Stimulated activated CD4-positive, alpha-beta T cell treated with anti-CD3 and anti-CD28 coated beads, TNF-alpha, amount 100 ng/mL, for 4 hours (primary cell): ENCODE data around the gene MYO1B.

Experiments
- DNase-seq, 3 experiments: peaks; one replicate each; pipeline ENCODE4 v3.0.0-alpha.2; 2020; ENCODE audit warnings: low read depth in 3 of 3

MYO1B gene

DNA sequence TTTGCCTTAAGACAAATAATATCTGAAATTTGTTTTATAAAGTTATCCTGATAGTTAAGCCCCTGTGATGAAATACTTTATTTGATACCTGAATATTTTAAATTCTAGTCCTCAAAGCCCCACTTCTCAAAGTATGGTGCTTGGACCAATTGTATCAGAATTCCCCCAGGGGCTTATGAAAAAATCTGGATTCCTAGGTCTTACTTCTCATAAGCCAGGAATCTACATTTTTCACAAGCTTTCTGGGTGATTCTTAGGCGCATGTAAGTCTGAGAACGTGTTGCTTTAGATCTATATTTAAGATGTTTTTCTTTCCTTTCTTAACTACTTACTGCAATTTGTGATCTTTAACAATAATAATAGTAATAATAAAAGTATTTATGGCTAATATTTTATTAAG, 53.1 kb downstream of the MYO1B start:
- DNase-seq = no peak

DNA sequence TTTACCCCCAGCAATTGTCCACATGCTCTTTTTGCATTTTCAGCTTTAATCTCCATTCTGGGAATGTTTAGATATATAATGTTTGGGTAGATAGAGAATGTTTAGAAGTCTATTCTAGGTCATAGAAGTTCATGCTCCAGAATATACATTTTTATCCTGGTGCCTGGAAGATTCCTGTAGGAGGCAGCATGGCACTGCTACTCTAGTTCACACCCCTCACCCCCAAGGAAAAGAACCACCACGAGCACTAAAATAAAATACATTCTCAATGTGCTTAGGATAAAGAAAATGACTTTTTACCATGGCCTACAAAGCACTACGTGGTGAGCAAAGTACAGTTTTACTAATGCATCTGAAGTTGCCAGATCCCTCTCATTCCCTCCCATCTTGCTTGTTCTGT, 53.8 kb downstream of the MYO1B start:
- DNase-seq = no peak

DNA sequence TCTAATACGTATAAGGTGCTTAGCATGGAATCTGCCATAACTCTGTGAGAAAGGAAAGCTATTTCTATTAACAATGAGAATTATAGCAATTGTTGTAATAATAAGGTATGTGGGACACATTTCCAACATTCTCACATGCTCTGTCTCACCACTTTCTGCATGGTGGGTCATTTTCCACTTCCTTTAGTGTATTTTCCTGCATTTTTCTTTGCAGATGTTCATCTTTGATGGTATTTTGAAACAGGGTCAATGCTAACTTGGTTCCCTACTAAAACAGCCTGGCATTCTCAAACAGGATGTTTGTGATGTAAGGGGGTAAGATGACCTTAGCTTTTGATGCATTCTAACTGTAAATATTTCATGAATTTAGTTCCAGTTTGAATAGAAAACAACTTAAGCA, 54.7 kb downstream of the MYO1B start:
- DNase-seq = no peak

DNA sequence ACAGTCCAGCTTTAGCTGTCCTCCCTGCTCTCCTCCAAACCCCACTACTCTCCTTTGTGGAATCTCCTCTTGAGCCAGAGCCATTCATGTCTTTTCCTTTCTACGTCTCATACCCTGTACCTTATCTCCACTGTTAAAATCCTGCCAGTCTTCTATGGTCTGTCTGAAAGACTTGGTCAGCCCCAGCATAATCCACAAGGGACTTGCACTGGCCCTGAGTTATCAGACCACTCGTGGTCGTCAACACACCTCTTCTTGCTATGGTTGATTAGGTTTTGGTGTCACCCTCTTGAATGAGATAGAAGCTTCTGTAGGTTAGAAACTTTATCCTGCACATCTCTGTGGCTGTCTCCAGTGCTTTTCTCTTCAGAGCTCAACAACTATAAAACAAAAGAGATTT, 56.8 kb downstream of the MYO1B start:
- DNase-seq = no peak

DNA sequence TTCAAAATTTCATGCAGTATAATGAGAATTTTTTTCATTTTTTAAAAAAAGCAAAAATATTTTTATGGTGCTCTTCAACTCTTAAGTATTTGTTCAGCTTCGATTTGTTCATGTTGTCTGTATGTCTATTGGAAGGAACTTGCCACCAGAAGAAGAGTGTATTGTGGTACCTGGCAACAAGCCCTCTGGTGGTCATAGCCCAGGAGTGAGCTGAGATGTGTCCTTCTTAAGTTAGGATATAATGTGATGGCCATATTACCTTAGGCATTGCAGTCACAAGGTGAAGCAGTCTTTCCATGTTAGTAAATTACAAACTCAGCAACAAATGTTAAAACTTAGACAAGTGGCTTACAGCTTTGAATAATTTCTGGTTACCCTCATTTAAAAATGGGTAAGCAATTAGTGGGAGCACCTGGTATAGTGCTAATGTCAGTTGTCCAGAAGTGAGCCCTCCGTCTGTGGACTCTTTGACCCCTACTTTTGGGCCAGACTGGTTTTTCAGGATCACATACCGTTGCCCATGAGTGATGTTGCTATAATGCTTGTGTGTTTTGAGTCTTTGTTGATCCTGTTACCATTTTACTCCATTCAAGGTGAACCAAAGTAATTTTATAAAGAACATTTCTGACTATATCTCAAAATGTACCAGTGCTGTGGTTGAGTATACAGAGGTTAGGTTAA, 57.4 kb downstream of the MYO1B start:
- DNase-seq = no peak

DNA sequence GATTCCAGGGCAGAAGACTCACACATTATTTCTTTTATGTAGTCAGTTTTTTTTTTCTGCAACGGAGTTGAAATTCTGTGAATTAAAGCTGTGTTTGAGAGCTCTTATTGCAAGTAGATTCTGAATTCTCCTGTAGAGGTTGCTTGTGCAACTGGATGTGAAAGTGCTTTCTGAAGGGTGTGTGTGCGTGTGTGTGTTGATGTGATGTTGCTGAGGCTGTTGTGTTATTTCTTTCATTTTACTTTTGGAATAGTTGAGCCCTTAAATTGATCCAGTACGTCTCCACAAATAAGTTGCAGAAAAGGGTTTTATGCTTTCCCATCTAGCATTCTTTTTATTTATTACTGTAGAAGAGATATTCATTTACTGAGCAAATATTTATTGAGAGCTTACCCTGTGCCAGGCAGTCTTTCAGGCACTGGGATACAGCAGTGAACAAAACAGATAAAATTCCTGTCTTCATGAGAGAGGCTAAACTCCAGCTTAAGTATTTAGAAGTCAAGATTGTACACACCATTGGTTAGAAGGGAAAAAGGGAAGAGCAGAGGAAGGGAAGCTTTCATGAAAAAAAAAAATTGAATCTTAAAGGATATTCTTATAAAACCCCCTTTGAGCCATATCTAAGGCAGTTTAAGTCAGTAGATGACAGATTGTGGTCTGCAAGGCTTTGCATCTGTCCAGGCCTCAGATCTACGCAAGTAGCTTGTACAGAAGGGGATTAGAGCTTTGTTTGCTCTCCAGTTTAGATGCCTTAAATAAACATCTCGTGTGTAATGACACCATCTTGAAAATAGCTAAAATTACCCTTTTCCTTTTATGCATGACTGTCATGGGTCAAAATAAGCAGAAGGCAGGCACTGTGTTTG, 58.2 kb downstream of the MYO1B start:
- no peak for DNase-seq

DNA sequence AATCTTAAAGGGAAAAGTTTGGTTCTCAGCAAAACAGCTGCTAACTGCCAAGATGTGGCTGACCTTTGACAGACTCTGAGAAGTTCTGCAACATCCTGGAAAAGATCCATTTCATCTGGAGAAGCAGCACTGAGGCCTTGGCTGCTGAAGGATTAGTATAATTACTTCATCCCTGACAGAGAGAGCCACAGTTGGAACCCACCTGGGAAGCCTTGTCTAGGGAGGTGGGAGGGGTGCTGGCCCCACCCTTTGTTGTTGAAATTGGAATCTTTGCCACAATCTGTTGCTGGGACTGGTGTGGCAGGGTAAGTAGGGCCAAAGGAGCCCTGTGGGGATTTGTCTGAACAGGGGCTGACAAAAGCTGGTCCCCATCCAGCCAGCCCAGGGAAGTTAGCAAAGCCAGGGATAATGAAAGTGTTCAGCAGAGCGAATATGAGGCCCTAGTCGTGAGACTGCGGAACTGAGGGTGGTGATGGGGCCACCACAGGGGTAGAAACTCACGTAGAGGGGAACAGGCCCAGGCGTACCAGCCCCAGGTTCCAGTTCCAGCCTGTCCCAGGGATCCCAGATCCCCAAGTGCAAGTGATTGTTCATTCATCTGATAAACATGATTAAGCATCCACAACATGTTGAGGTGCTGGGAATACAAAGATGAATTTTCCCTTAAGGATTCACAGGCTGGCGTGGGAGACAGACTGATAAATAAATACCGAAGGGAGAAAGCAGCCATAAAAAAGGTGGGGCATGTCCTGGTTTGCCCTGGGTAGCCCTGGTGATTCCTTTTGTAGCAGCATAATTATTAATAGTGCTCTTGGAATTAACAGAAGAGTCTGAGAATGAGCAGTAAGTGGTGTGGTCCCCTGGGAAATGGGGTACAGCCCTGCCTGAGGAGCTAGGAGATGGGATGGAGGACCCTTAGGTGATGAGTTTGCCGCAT, 60.0 kb downstream of the MYO1B start:
- no peak for DNase-seq

DNA sequence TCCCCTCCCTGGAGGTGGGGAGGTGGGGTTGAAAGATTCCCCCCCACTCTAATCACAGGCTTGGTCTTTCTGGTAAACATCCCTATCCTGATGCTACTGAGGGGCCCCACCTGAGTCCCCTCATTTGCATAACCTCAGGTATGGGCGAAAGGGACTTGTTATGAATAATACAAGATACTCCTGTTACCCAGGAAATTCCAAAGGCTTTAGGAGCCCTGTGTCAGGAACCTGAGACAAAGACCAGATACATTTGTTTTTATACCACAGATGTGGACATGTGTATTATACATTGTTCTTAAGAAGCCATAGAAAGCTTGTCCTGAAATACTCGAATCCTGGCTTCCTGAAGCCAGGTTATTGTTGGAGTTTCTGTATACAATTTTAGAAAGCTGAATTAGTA, 62.8 kb downstream of the MYO1B start:
- no peak for DNase-seq

DNA sequence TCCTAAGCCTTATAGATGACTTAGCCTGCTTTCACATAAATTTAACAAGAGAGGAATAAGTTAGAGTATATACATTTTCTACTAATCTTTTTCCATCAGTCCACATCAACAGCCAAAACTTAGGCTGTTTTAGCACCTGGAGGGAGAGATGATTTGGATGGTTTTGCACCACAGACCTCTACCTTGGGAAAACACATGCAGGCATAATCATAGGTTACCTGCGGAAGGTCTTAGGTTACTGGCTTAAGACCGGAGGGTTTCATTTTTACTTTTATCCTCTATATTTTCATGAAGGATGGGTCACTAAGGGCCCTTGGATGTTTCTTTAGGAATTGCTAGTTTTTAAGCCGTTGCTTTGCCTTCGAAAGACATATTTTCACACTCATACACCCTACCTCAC, 66.0 kb downstream of the MYO1B start:
- no peak for DNase-seq

DNA sequence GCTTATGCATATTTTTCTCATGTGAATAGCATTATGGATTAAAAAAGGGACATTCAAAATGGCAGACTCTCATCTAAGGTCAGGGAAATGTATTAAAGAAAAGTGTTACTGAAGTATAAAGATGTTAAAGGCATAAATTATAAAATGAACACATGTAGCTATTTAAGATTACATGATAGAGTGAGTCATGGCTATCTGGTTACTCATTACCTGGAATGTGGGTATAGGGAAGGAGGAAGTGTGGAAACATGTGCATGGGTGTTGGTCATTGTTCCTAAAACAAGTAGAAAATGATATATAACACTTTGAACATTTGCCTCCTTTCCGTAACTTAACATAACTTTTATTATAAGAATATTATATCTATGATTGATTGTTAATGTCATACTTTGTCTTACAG, 66.4 kb downstream of the MYO1B start:
- DNase-seq = no peak

DNA sequence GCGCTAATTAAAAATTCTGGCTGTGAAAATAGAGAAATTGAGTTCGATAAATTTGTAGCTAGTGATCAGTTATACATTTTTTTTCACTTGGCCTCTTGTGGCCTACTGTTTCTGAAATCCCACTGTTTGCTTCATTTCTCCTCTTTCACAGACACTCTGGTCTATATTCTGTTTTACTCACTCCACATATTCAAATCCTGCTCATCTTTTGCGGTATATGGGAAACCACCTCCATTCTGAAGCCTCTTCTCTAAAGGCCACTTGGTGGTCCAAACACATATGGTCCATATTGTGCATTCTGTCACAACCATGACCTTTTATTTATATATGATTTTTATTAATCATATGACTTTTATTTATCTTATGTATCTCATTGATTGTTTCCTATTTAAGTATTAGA, 67.0 kb downstream of the MYO1B start:
- DNase-seq = no peak

DNA sequence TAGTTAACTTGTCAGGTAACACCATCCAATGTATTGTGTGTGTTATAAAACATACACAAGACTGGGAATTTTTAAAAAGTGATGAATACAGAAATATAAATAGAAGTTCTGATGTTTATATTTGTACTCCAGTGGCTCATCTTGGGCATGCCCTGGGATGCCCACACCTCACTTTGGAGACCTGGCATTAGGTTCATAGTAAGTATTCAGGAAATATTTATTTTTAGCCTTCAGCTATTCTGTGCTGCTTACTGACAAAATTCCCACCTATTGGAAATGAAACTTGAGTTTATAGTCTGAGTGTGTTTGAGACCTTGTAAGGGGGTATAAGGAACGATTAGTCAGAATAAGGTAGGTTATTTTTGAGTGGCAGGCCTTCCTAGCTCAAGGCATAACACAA, 67.5 kb downstream of the MYO1B start:
- no peak for DNase-seq

DNA sequence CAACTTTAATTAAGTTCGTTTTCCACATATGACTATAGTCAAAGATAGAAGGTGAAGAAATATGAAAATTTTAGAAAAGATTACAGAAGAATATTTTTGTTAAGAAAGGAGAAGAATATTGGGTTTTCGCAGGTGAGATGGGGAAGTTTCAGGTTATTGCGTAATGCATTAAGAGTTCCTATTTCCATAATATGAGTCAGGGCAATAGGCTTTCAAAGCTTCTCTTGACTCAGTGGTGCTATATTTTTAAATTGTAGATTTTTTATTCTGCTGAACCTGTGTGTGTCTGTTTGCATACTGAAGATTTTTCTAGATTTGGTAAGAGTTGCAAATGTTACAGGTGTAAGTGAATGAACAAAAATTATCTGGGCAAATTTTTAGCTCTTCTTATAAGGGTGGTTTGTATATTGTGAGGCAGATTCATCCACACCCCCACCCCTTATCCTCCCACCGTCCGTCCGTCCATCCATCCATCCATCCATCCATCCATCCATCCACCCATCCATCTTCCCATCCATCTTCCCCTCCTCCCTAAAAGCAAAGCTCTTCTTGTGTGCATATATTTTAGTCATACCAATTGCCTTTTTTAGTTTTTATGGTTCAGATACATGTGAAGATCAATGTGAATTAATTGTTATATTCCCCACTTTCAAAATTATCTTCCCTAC, 69.6 kb downstream of the MYO1B start:
- DNase-seq = no peak

DNA sequence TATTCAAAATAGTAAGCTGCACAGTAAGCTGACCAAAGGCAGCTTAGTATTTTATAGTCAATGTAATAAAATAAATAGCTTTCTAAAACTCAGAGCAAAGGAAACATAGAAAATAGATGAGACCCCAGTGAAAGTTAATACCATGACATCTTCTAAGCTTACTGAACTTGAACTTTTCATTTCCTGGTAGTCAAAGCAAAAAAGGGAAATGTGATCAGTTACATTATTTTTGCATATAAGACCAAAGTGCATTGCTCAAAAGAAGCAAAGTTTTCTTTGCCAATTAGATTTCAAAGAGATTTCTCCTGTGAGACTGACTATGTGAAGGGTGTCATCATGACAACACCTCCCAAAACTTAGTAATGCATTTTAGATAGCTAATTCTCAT, 70.2 kb downstream of the MYO1B start:
- no peak for DNase-seq

DNA sequence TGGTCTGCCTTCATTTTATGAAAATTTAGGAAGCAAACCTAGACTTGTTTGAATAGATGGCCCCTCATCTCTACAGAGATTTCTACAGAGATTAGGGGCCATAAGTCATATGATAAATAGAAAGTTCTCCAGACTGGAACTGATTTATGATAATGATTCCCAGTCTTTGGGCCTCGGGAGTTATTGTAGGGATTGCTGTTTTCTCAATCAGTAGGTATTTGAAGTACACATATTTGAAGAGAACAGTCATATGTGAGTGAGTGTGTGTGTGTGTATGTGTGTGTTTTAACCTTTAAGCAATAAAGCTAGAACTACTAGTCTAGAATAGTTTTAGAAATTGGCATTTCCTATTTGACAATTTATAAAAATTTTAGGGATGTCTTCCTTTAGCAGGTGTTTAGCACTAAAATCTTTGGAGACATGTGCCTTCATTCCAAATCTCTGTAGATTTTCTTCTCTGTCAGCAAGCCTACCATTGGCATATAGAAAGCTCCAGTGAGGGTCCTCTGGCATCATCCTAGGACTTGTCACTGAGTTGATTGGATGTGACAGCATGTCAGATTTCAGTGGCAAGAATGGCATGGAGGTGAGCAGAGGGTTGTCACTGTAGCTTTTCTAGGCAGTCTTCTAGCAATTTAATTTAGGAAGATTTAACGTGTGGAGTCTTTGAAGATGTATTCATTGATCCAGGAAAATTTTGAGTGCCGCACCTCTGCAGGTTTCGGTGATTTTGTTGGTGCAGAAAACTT, 71.2 kb downstream of the MYO1B start:
- no peak for DNase-seq

DNA sequence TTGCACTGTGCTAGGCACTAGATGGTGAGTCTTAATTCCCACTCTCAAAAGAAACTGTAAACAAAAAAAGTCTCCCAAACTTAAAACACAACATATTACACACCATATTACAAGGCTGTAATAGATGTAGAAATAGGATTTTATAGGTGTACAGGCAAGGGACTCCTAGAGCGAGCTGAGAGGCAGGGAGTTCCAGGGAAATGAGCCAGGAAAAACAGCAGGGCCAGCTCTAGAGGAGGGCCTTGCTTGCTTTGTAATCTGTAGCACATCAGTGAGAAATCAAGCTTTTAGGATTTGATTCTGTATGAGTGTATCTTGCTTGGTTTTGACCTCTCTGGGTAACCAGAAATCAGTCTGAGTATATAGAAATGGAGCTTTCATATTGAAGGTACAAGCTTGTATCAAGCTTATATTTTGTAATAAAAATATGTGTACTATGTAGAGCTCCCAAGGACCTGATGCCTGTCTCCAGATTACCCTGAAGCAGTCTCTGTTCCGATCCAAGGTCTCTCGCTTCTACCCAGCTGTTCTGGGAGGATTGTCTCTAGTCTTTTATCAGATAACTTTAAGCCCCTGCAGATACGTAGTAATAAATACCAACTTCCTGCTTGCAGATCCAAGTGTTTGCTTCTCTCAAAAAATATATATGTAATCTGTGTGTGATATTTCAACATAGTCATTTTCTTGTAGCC, 73.0 kb downstream of the MYO1B start:
- DNase-seq = no peak

DNA sequence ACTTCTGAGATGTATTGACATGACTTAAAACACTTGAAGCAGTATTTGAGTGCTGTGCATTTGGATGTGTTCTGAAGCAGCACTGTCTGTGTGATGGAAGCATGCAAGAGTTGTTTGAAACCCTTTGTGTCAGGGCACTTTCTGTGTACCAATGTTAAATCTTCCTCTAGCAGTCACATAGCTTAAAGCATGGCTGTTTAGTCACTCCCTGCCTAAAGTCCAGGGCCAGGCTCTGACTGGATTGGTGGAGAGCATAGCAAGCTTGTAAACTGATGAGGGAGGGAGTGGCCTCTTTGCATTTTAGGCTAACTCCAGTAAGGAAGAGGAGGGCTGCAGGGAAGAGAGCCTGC, 73.5 kb downstream of the MYO1B start:
- DNase-seq = no peak

DNA sequence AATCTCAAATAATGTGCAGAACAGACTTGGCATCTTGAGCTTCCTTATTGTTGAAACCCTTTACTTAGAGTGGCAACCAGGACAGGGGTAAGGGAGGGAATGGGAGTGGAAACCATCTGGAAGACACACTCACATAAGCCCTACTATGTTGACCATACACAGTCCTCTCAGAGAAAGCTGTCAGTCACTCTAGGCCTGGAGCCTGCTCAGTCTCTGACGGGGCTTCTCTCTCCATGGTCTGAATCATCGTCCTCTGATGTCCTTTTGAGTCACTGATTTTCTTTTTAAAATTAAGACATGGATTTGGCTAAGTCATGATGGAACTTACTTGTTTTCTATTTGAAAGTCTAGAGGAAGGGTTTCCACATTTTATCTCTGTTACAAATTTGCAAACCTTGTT, 74.0 kb downstream of the MYO1B start:
- DNase-seq = no peak

DNA sequence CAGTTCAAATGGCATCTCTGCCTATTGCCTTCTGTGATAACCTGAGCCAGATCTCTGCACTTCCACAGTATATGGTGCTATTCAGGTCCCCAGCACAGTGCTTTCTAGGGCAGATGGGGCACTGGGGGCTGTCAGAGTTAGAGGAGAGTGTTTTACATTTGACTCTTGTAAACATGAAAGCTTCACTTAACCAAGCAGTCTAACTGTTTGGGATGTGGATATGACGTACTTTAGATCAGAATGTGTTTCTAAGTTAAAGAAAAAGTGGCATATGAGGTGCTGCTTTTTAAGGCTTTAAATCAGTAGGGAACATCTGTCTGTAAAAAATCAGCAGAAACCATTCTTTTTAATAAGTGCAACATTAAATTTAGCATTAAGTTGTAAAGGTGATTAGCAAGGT, 75.7 kb downstream of the MYO1B start:
- DNase-seq = no peak

DNA sequence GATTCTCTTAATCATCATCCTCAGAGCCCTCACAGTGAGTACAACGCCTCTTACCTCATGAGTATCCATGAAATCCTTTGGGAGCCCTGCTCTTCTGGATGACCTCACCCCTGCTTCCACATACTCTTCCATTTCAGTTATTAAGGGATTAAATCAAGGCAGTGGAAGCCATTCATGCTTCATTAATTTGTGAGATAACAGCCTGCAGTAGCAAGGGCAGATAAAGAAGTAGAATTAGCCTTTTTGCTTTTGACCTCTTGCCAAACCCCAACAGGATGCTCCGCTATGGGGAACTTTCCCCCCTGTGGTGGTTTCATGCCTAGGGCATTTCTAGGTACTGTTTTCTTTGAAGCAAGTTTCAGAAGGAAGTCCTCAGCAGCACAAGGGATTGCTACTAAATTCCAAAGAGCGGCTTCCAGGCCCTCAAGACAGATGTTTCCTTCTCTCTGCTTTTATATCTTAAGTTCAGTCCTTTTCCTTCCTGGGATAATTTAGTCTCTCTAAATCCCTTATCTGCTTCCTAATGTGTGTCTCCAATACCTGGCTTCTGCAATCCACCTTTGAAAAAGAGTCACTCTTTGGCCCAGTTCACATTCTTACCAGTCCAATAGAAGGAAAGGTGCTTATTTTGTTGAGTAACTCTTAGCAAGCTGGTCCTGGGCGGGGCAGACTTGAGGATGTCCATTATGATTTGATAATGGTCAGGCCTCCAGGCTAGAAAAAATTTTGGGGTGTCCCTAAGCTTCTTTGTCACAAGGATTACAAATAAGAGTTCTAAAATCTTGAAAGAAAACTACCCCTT, 76.9 kb downstream of the MYO1B start:
- DNase-seq = peak in 1 of 3 experiments; percentile 2
